ENCODE data around the gene PDILT.

The PDILT gene

DNA sequence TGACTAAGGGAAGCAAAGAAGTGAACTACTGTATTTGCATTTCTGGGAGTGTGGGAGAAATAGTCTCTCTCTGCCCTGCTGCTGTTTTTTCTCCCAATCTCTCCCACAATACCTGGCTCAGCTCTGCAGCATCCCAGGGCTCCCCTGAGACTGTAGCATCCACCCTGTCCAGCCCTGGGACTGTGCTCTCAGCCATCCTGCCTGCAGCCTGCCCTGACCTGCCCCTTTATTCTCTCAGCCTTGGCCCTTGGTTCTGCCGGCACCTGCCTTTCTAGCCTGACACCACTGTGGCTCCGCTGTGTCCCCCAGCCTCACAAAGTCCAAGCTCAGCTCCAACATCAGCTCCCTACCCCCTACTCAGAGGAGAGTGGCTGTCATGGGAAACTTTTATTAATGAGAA is 1.9 kb downstream of the PDILT start:
- Histone ChIP-seq H3K27me3 (ENCODE audit: control insufficient read depth, insufficient read depth, low read length) (peaks cover 2% of the 10 kb centered on the region; the same call in 1 of the 2 replicates), H3K9me3 (ENCODE audit: control insufficient read depth, insufficient read depth, low read length) (no peaks in the 10 kb centered on the region), H3K4me3 (ENCODE audit: low read length) (no peak overlapping the region), H3K27ac (ENCODE audit: low read length) (no peak overlapping the region), H3K36me3 (ENCODE audit: control insufficient read depth, insufficient read depth, low read length) (no peaks in the 10 kb centered on the region), H3K4me1 (ENCODE audit: control insufficient read depth, insufficient read depth, low read length) (0 out of 2 replicates have a peak, but pooled peaks cover 1% of the 10 kb centered on the region)
- WGBS (ENCODE audit: insufficient coverage, insufficient read length) = no CpG with 5 or more reads among the region's 2 CpGs
- DNase-seq (ENCODE audit: low read depth, low spot score) = no peak

DNA sequence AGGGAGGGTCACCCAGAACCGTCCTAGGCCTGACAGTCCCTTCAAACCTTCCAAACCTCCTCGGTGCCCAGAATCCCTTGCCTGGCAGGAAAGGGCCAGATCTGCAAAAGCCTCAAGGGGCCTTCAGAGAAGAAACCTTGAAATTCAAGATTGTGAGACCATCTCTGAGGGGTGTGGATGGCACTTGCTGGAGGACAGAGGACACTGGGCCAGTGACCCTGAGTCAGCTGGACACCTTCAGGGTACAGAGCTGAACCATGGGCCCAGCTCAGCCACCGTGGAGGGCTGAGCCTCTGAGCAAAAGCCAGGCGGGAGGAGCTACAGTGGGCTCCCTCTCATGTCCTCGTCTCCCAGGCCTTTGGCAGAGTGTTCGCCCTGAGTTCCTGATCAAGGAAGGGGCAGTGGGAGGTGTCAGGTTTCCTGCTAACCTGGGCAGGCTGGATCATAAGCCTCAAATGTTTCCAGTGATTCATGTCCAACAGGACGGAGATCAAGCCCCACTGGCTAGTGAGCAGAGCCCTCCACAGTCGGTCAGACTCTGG is 3.0 kb downstream of the PDILT start:
- WGBS (ENCODE audit: insufficient coverage, insufficient read length) = no CpG with 5 or more reads among the region's 8 CpGs
- H3K27me3 ChIP-seq (ENCODE audit: control insufficient read depth, insufficient read depth, low read length) = no peaks in the 10 kb centered on the region

DNA sequence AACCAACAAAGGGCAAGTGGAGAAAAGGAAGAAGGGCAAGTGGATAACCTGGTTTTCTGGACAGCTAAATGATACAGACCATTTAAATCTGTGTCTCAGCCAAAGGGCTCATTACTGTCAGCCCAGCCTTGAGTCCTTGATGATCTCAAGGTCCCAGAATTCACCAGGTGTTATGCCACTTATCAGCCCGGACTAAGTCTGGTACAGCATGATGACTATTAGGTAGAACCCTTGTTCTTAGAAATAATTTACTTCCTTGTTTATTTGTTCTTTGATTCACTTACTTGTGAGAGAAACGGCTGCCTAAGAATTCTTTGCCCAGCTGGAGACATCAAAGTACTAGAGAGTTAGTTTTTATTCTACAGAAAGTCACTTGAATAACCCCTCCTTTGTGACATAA is 3.5 kb downstream of the PDILT start:
- WGBS (ENCODE audit: insufficient coverage, insufficient read length) = no CpG with 5 or more reads among the region's 2 CpGs
- no peaks in the 10 kb centered on the region for H3K9me3 ChIP-seq (ENCODE audit: control insufficient read depth, insufficient read depth, low read length)
- H3K4me1 ChIP-seq (ENCODE audit: control insufficient read depth, insufficient read depth, low read length) = 0 out of 2 replicates have a peak, but pooled peaks cover 1% of the 10 kb centered on the region
- no peak for DNase-seq (ENCODE audit: low read depth, low spot score)
- no peak overlapping the region for H3K4me3 ChIP-seq (ENCODE audit: low read length)
- H3K36me3 ChIP-seq (ENCODE audit: control insufficient read depth, insufficient read depth, low read length) = no peaks in the 10 kb centered on the region
- no peaks in the 10 kb centered on the region for H3K27me3 ChIP-seq (ENCODE audit: control insufficient read depth, insufficient read depth, low read length)
- no peak overlapping the region for H3K27ac ChIP-seq (ENCODE audit: low read length)

More for the DNA sequence above, 3.0 kb downstream of the PDILT start:
- H3K4me1 ChIP-seq (ENCODE audit: control insufficient read depth, insufficient read depth, low read length) = 0 out of 2 replicates have a peak, but pooled peaks cover 1% of the 10 kb centered on the region
- no peaks in the 10 kb centered on the region for H3K9me3 ChIP-seq (ENCODE audit: control insufficient read depth, insufficient read depth, low read length)
- no peaks in the 10 kb centered on the region for H3K36me3 ChIP-seq (ENCODE audit: control insufficient read depth, insufficient read depth, low read length)
- no peak for DNase-seq (ENCODE audit: low read depth, low spot score)
- H3K4me3 ChIP-seq (ENCODE audit: low read length) = no peak overlapping the region
- no peak overlapping the region for H3K27ac ChIP-seq (ENCODE audit: low read length)

- Histone ChIP-seq H3K4me3 (ENCODE audit: low read length) (no peak overlapping the region), H3K27me3 (ENCODE audit: control insufficient read depth, insufficient read depth, low read length) (no peaks in the 10 kb centered on the region), H3K4me1 (ENCODE audit: control insufficient read depth, insufficient read depth, low read length) (no peaks in the 10 kb centered on the region), H3K36me3 (ENCODE audit: control insufficient read depth, insufficient read depth, low read length) (no peaks in the 10 kb centered on the region), H3K9me3 (ENCODE audit: control insufficient read depth, insufficient read depth, low read length) (no peaks in the 10 kb centered on the region), H3K27ac (ENCODE audit: low read length) (no peak overlapping the region)
- WGBS (ENCODE audit: insufficient coverage, insufficient read length) = no CpG with 5 or more reads among the region's 7 CpGs
- no peak for DNase-seq (ENCODE audit: low read depth, low spot score)
Observed at GRCh38 chr16:20399185-20399584, 5.4 kb downstream of the PDILT start.

- no peaks in the 10 kb centered on the region for H3K4me1 ChIP-seq (ENCODE audit: control insufficient read depth, insufficient read depth, low read length)
- no CpG with 5 or more reads among the region's 3 CpGs for WGBS (ENCODE audit: insufficient coverage, insufficient read length)
- no peaks in the 10 kb centered on the region for H3K9me3 ChIP-seq (ENCODE audit: control insufficient read depth, insufficient read depth, low read length)
- no peaks in the 10 kb centered on the region for H3K36me3 ChIP-seq (ENCODE audit: control insufficient read depth, insufficient read depth, low read length)
- no peaks in the 10 kb centered on the region for H3K27me3 ChIP-seq (ENCODE audit: control insufficient read depth, insufficient read depth, low read length)
- no peak for DNase-seq (ENCODE audit: low read depth, low spot score)
- no peak overlapping the region for H3K4me3 ChIP-seq (ENCODE audit: low read length)
- H3K27ac ChIP-seq (ENCODE audit: low read length) = no peak overlapping the region
Observed at GRCh38 chr16:20398603-20399002, 5.9 kb downstream of the PDILT start.

GRCh38 chr16:20397468-20398074 is 7.0 kb downstream of the PDILT start:
- H3K27ac ChIP-seq (ENCODE audit: low read length) = no peak overlapping the region
- H3K4me1 ChIP-seq (ENCODE audit: control insufficient read depth, insufficient read depth, low read length) = no peaks in the 10 kb centered on the region
- H3K27me3 ChIP-seq (ENCODE audit: control insufficient read depth, insufficient read depth, low read length) = no peaks in the 10 kb centered on the region
- H3K36me3 ChIP-seq (ENCODE audit: control insufficient read depth, insufficient read depth, low read length) = no peaks in the 10 kb centered on the region
- no CpG with 5 or more reads among the region's 7 CpGs for WGBS (ENCODE audit: insufficient coverage, insufficient read length)
- H3K4me3 ChIP-seq (ENCODE audit: low read length) = no peak overlapping the region
- DNase-seq (ENCODE audit: low read depth, low spot score) = no peak
- H3K9me3 ChIP-seq (ENCODE audit: control insufficient read depth, insufficient read depth, low read length) = no peaks in the 10 kb centered on the region

DNA sequence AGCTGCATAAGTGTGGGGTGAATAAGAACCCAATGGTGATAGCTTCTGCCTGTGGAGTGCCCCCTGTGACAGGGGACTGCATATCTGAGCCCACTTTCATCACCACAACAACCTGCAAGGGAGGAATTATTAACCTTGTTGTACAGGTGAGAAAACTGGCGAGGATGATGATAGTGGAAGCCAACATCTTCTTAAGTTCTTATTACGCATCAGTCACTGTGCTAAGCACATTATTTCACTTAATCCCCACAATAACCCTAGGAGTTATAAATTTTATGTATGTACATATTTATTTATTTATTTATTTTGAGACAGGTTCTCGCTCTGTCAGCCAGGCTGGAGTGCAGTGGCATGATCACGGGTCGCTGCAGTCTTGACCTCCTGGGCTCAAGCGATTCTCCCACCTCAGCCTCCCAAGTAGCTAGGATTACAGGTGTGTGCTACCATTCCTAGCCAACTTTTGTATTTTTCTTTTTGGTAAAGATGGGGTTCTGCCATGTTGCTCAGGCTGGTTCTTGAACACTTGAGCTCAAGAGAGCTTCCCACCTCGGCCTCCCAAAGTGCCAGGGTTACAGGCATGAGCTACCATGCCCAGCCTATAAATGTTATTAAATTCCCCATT is 7.6 kb downstream of the PDILT start:
- no peak for DNase-seq (ENCODE audit: low read depth, low spot score)
- no CpG with 5 or more reads among the region's 7 CpGs for WGBS (ENCODE audit: insufficient coverage, insufficient read length)
- H3K4me1 ChIP-seq (ENCODE audit: control insufficient read depth, insufficient read depth, low read length) = no peaks in the 10 kb centered on the region

DNA sequence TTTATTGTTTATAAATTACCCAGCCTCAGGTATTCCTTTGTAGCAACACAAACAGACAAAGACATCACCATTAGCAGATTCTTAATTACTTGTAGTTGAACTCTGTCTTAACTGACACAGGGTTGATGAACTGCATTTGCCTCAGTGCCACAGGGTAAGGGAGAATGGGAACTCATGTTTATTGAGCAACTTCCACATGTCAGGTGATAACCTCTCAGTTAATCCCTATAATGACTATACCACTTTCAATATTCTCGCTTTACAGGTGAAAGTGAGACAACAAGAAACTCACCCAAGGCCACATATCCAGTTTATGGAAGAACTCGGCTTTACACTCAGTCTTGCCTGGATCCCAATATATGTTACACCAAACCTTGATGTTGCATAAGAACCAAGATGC is 8.6 kb downstream of the PDILT start:
- Histone ChIP-seq H3K27ac (ENCODE audit: low read length) (no peak overlapping the region), H3K27me3 (ENCODE audit: control insufficient read depth, insufficient read depth, low read length) (no peaks in the 10 kb centered on the region), H3K4me1 (ENCODE audit: control insufficient read depth, insufficient read depth, low read length) (no peaks in the 10 kb centered on the region), H3K9me3 (ENCODE audit: control insufficient read depth, insufficient read depth, low read length) (no peaks in the 10 kb centered on the region), H3K4me3 (ENCODE audit: low read length) (no peak overlapping the region), H3K36me3 (ENCODE audit: control insufficient read depth, insufficient read depth, low read length) (no peaks in the 10 kb centered on the region)
- WGBS (ENCODE audit: insufficient coverage, insufficient read length) = no CpG with 5 or more reads among the region's 2 CpGs
- no peak for DNase-seq (ENCODE audit: low read depth, low spot score)

More for the DNA sequence above, 7.6 kb downstream of the PDILT start:
- no peaks in the 10 kb centered on the region for H3K36me3 ChIP-seq (ENCODE audit: control insufficient read depth, insufficient read depth, low read length)
- no peaks in the 10 kb centered on the region for H3K27me3 ChIP-seq (ENCODE audit: control insufficient read depth, insufficient read depth, low read length)
- H3K27ac ChIP-seq (ENCODE audit: low read length) = no peak overlapping the region
- no peak overlapping the region for H3K4me3 ChIP-seq (ENCODE audit: low read length)
- no peaks in the 10 kb centered on the region for H3K9me3 ChIP-seq (ENCODE audit: control insufficient read depth, insufficient read depth, low read length)

GRCh38 chr16:20393801-20394577 is 10.5 kb downstream of the PDILT start:
- no peak for DNase-seq (ENCODE audit: low read depth, low spot score)
- WGBS (ENCODE audit: insufficient coverage, insufficient read length) = no CpG with 5 or more reads among the region's 2 CpGs

GRCh38 chr16:20391045-20391444 is 13.5 kb downstream of the PDILT start:
- no peaks in the 10 kb centered on the region for H3K36me3 ChIP-seq (ENCODE audit: control insufficient read depth, insufficient read depth, low read length)
- no peaks in the 10 kb centered on the region for H3K4me1 ChIP-seq (ENCODE audit: control insufficient read depth, insufficient read depth, low read length)
- H3K4me3 ChIP-seq (ENCODE audit: low read length) = no peak overlapping the region
- WGBS (ENCODE audit: insufficient coverage, insufficient read length) = 100% methylated on average over 1 of the region's 5 CpGs
- H3K9me3 ChIP-seq (ENCODE audit: control insufficient read depth, insufficient read depth, low read length) = no peaks in the 10 kb centered on the region
- no peaks in the 10 kb centered on the region for H3K27me3 ChIP-seq (ENCODE audit: control insufficient read depth, insufficient read depth, low read length)
- DNase-seq (ENCODE audit: low read depth, low spot score) = no peak
- H3K27ac ChIP-seq (ENCODE audit: low read length) = no peak overlapping the region

More at GRCh38 chr16:20393801-20394577, 10.5 kb downstream of the PDILT start:
- no peaks in the 10 kb centered on the region for H3K27me3 ChIP-seq (ENCODE audit: control insufficient read depth, insufficient read depth, low read length)
- no peaks in the 10 kb centered on the region for H3K36me3 ChIP-seq (ENCODE audit: control insufficient read depth, insufficient read depth, low read length)
- no peak overlapping the region for H3K27ac ChIP-seq (ENCODE audit: low read length)
- no peak overlapping the region for H3K4me3 ChIP-seq (ENCODE audit: low read length)
- H3K9me3 ChIP-seq (ENCODE audit: control insufficient read depth, insufficient read depth, low read length) = no peaks in the 10 kb centered on the region
- no peaks in the 10 kb centered on the region for H3K4me1 ChIP-seq (ENCODE audit: control insufficient read depth, insufficient read depth, low read length)

Data from iPS DF 6.9 (cell line).